Gastroesophageal sphincter (tissue), 3 donors: ENCODE measurements around the gene ZBTB18.

ENCODE experiments used
- CTCF ChIP-seq, 4 experiments: fragments of 200-600 bp in 2 of 4; fragments of 450-650 bp in 2 of 4; sonication (generic) in 1 of 4; IDR thresholded peaks; one replicate each; pipeline ENCODE4 v1.5.1; 2017 to 2019; ENCODE audit warnings: antibody characterized with exemption in 4 of 4, mild to moderate bottlenecking in 2 of 4, moderate library complexity in 2 of 4
- EP300 ChIP-seq: sonication (generic); formaldehyde crosslinking; IDR thresholded peaks from one replicate; pipeline ENCODE4 v1.6.1; 2017; ENCODE audit warnings: antibody characterized with exemption, mild to moderate bottlenecking
- POLR2AphosphoS5 ChIP-seq: sonication (generic); formaldehyde crosslinking; IDR thresholded peaks from one replicate; pipeline ENCODE4 v1.6.1; 2017; ENCODE audit warnings: antibody characterized with exemption

- no peak for TF ChIP-seq POLR2AphosphoS5
- no peak for TF ChIP-seq EP300
- no peak for TF ChIP-seq CTCF (IDR thresholded peaks at IDR 0.05)
These were observed 29.4 kb downstream of the ZBTB18 start for GRCh38 chr1:244080343-244080929.
